Immature natural killer cell (primary cell): ENCODE measurements around the gene SEM1. TPM values are rescaled to one million over a fixed set of nuclear protein-coding genes. Genes with fewer than 3 reads are reported as not detected.

ENCODE experiments used
- DNase-seq, 3 donors: peaks; one replicate each; pipeline ENCODE4 v3.0.0; 2022; ENCODE audit warnings: mixed read lengths in 1 of 3
- H3K27ac Mint-ChIP-seq, 6 donors: one replicate each; pipeline ENCODE4 v1.8.0; 2020; ENCODE audit warnings: mixed read lengths in 6 of 6, mild to moderate bottlenecking in 5 of 6, inconsistent platforms in 4 of 6, moderate library complexity in 3 of 6
- H3K27me3 Mint-ChIP-seq, 3 donors: one replicate each; pipeline ENCODE4 v1.8.0; 2020 to 2021; ENCODE audit warnings: low read depth in 3 of 3, mild to moderate bottlenecking in 3 of 3, mixed read lengths in 3 of 3, moderate library complexity in 3 of 3, inconsistent platforms in 1 of 3
- H3K36me3 Mint-ChIP-seq, 3 donors: one replicate each; pipeline ENCODE4 v1.8.0; 2020; ENCODE audit warnings: mixed read lengths in 3 of 3, inconsistent platforms in 2 of 3, mild to moderate bottlenecking in 2 of 3
- H3K4me1 Mint-ChIP-seq, 2 donors: one replicate each; pipeline ENCODE4 v1.8.0; 2020; ENCODE audit warnings: inconsistent platforms in 2 of 2, mild to moderate bottlenecking in 2 of 2, mixed read lengths in 2 of 2, moderate library complexity in 1 of 2
- H3K4me3 Mint-ChIP-seq, 5 donors: one replicate each; pipeline ENCODE4 v1.8.0; 2020; ENCODE audit warnings: mild to moderate bottlenecking in 5 of 5, mixed read lengths in 5 of 5, inconsistent platforms in 3 of 5, moderate library complexity in 3 of 5
- H3K9me3 Mint-ChIP-seq, 6 donors: one replicate each; pipeline ENCODE4 v1.8.0; 2020; ENCODE audit warnings: mild to moderate bottlenecking in 6 of 6, mixed read lengths in 6 of 6, inconsistent platforms in 4 of 6, moderate library complexity in 3 of 6
- polyA plus RNA-seq, 3 donors: library from polyadenylated mRNA; unstranded; fragments of 300-500 nt; fragmentation: Illumina TruSeq; gene quantifications; one replicate each; pipeline ENCODE4 v1.2.3, GENCODE V29; 2021

The SEM1 gene
- polyA plus RNA-seq, 3 donors from 2014 or later: 94.3 to 134 (median 132) TPM

- H3K4me1 Mint-ChIP-seq: no peaks in the 10 kb centered on the region
- H3K27ac Mint-ChIP-seq: no peak overlapping the region
These were observed 69.6 kb downstream of the SEM1 start for GRCh38 chr7:96640054-96640453.

More at GRCh38 chr7:96640054-96640453, 69.6 kb downstream of the SEM1 start:
- DNase-seq: no peak
- peaks cover 0 to 4% (median 2%) of the 10 kb centered on the region in 3 donors for H3K36me3 Mint-ChIP-seq
- peaks cover 0 to 4% (median 3%) of the 10 kb centered on the region in 3 donors for H3K27me3 Mint-ChIP-seq
- no peak overlapping the region for H3K4me3 Mint-ChIP-seq
- H3K9me3 Mint-ChIP-seq: no peaks in the 10 kb centered on the region
